Neural cell (in vitro differentiated cells): ENCODE results near the gene KIAA1143. TPM values are rescaled to one million over a fixed set of nuclear protein-coding genes. Genes with fewer than 3 reads are reported as not detected.

Experiments used
- H2AFZ ChIP-seq: fragments of 200-600, 300-800 bp; sonication (generic), shearing (Covaris generic); 2 replicates; pipeline ENCODE4 v1.6.0; 2014; ENCODE audit warnings: low read depth, mild to moderate bottlenecking, antibody characterized with exemption, low read length, moderate library complexity
- H3F3A ChIP-seq: fragments of 200-600 bp; shearing (Covaris generic); 2 replicates; pipeline ENCODE4 v1.6.1; 2016; ENCODE audit warnings: mild to moderate bottlenecking, moderate library complexity, mixed read lengths, antibody characterized with exemption, low read length; ENCODE audit not compliant: insufficient read depth, poor library complexity, severe bottlenecking
- H3K27ac ChIP-seq: fragments of 200-600, 300-800 bp; sonication (generic), shearing (Covaris generic); 2 replicates; pipeline ENCODE4 v1.5.1; 2014; ENCODE audit warnings: mild to moderate bottlenecking, low read length, moderate library complexity
- H3K27me3 ChIP-seq: fragments of 300-800, 200-600 bp; sonication (generic), shearing (Covaris generic); 2 replicates; pipeline ENCODE4 v1.6.0; 2014; ENCODE audit warnings: mild to moderate bottlenecking, low read depth, low read length, moderate library complexity; ENCODE audit not compliant: insufficient read depth
- H3K36me3 ChIP-seq: fragments of 300-800, 200-600 bp; sonication (generic), shearing (Covaris generic); 2 replicates; pipeline ENCODE4 v1.5.1; 2014; ENCODE audit warnings: mild to moderate bottlenecking, antibody characterized with exemption, low read length, moderate library complexity; ENCODE audit not compliant: insufficient read depth
- H3K4me2 ChIP-seq: fragments of 300-800, 200-600 bp; sonication (generic), shearing (Covaris generic); 2 replicates; pipeline ENCODE4 v1.6.0; 2014; ENCODE audit warnings: mild to moderate bottlenecking, low read length
- H3K4me3 ChIP-seq: fragments of 300-800, 200-600 bp; sonication (generic), shearing (Covaris generic); 2 replicates; pipeline ENCODE4 v1.5.1; 2014; ENCODE audit warnings: mild to moderate bottlenecking, low read length, moderate library complexity
- H3K79me2 ChIP-seq: fragments of 200-600 bp; shearing (Covaris generic); replicated peaks from 2 replicates; pipeline ENCODE4 v1.6.0; 2014; ENCODE audit warnings: mild to moderate bottlenecking, low read length, moderate library complexity; ENCODE audit not compliant: insufficient read depth
- H3K9ac ChIP-seq: fragments of 300-800, 200-600 bp; sonication (generic), shearing (Covaris generic); 2 replicates; pipeline ENCODE4 v1.6.1; 2016; ENCODE audit warnings: mild to moderate bottlenecking, low read length, mixed read lengths
- H3K9me2 ChIP-seq: fragments of 200-600 bp; shearing (Covaris generic); 2 replicates; pipeline ENCODE4 v1.6.1; 2016; ENCODE audit warnings: mild to moderate bottlenecking, low read length, mixed read lengths; ENCODE audit not compliant: insufficient read depth
- H3K9me3 ChIP-seq: fragments of 200-600, 300-800 bp; sonication (generic), shearing (Covaris generic); 2 replicates; pipeline ENCODE4 v1.6.1; 2016; ENCODE audit warnings: mild to moderate bottlenecking, mixed run types, low read length, moderate library complexity, mixed read lengths
- H4K20me1 ChIP-seq: fragments of 200-600 bp; shearing (Covaris generic); 2 replicates; pipeline ENCODE4 v1.6.1; 2016; ENCODE audit warnings: mild to moderate bottlenecking, mixed run types; ENCODE audit not compliant: insufficient read depth
- EP300 ChIP-seq: fragments of 450-650 bp; conservative IDR thresholded peaks from 2 replicates; pipeline ENCODE4 v1.6.1; 2014; ENCODE audit warnings: antibody characterized with exemption, mild to moderate bottlenecking, moderate library complexity; ENCODE audit not compliant: poor library complexity, severe bottlenecking
- EZH2 ChIP-seq: fragments of 200-600, 300-800 bp; shearing (Covaris generic), sonication (generic); IDR thresholded peaks from 2 replicates; pipeline ENCODE4 v1.6.1; 2014; ENCODE audit warnings: antibody characterized with exemption, low read length, borderline replicate concordance, mild to moderate bottlenecking; ENCODE audit not compliant: insufficient read depth, poor library complexity, severe bottlenecking
- MXI1 ChIP-seq: fragments of 450-650 bp; conservative IDR thresholded peaks from 2 replicates; pipeline ENCODE4 v1.6.1; 2014; ENCODE audit warnings: antibody characterized with exemption, mild to moderate bottlenecking; ENCODE audit not compliant: poor library complexity, severe bottlenecking
- POLR2AphosphoS5 ChIP-seq: IDR thresholded peaks from 2 replicates; pipeline ENCODE4 v1.6.1; 2012
- RAD21 ChIP-seq: fragments of 450-650 bp; conservative IDR thresholded peaks from 2 replicates; pipeline ENCODE4 v1.6.1; 2014; ENCODE audit warnings: antibody characterized with exemption, mild to moderate bottlenecking, moderate library complexity
- SMC3 ChIP-seq: fragments of 450-650 bp; conservative IDR thresholded peaks from 2 replicates; pipeline ENCODE4 v1.6.1; 2014; ENCODE audit warnings: antibody characterized with exemption, mild to moderate bottlenecking, moderate library complexity; ENCODE audit not compliant: poor library complexity
- TAF1 ChIP-seq: IDR thresholded peaks from 2 replicates; pipeline ENCODE4 v1.6.1; 2012; ENCODE audit warnings: low read depth
- polyA plus RNA-seq: library from polyadenylated mRNA; depleted of rRNA; stranded (reverse); fragments of >200 nt; gene quantifications from 2 replicates; pipeline ENCODE4 v1.2.3, GENCODE V29; 2014
- TF ChIP-seq, protein P1 (sequence below): fragments of 450-650 bp; IDR thresholded peaks from 2 replicates; pipeline ENCODE4 v1.5.1; 2014; ENCODE audit warnings: antibody characterized with exemption, mild to moderate bottlenecking, moderate library complexity; ENCODE audit not compliant: poor library complexity, severe bottlenecking
- TF ChIP-seq, protein P2 (sequence below): IDR thresholded peaks from 2 replicates; pipeline ENCODE4 v1.6.1; 2012; ENCODE audit warnings: borderline replicate concordance

Gene KIAA1143
- polyA plus RNA-seq, 1 donor from 2014 or later = 18.4 TPM

GRCh38 chr3:44734646-44735168 is 26.7 kb downstream of the KIAA1143 start:
- Histone ChIP-seq H3K4me3 (no peak overlapping the region), H3K9me3 (peaks cover 26% of the 10 kb centered on the region), H3K36me3 (no peaks in the 10 kb centered on the region)

DNA sequence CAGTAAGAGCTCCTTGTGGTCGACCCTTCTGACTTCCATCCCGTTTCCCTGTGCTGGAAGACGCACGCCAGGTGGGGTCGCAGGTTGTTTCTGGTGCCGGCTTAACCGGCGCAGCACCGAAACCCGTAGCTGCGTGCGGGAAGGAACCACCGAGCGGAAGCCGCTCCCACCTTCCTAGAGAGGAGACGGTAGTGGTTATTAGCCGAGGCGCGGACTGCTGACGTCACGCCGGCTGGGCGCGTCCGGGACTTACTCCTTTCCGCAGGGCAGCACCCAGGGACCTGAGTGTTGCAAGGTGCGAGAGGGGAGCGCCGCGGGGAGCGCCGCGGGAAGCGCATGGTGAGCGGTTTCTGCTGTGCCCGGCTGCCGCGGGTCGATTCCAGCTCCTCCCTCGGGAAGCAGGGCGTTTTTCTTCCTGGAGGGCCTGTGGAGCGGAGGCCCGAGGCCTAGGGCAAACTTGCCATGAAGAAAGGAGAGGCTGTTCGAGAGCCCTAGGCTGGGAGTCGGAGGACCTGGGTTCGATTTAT is 32.0 kb downstream of the KIAA1143 start, which contains the start of gene ZNF501:
Gene ZNF501 (plus strand): TSS at position 252 of the 527 bp plus-strand sequence. CDS start 4,787 bp downstream, outside the sequence.
- Histone ChIP-seq H2AFZ (peak within 1 kb of the TSS; percentile 45), H3F3A (no peaks in the 10 kb centered on the region), H3K4me3 (peak within 1 kb of the TSS; percentile 79), H3K9me3 (peaks cover 21% of the 10 kb centered on the region), H3K27ac (peak within 1 kb of the TSS; percentile 37), H3K79me2 (peaks cover 4% of the 10 kb centered on the region), H3K9me2 (no peaks in the 10 kb centered on the region), H3K27me3 (no peaks in the 10 kb centered on the region), H3K4me2 (peak within 1 kb of the TSS; percentile 69), H4K20me1 (no peaks in the 10 kb centered on the region), H3K36me3 (no peaks in the 10 kb centered on the region), H3K9ac (peak within 1 kb of the TSS; percentile 68)
- TF ChIP-seq, protein P1, sequence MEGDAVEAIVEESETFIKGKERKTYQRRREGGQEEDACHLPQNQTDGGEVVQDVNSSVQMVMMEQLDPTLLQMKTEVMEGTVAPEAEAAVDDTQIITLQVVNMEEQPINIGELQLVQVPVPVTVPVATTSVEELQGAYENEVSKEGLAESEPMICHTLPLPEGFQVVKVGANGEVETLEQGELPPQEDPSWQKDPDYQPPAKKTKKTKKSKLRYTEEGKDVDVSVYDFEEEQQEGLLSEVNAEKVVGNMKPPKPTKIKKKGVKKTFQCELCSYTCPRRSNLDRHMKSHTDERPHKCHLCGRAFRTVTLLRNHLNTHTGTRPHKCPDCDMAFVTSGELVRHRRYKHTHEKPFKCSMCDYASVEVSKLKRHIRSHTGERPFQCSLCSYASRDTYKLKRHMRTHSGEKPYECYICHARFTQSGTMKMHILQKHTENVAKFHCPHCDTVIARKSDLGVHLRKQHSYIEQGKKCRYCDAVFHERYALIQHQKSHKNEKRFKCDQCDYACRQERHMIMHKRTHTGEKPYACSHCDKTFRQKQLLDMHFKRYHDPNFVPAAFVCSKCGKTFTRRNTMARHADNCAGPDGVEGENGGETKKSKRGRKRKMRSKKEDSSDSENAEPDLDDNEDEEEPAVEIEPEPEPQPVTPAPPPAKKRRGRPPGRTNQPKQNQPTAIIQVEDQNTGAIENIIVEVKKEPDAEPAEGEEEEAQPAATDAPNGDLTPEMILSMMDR = peak; percentile 27
- peak; percentile 50 for TF ChIP-seq POLR2AphosphoS5
- TF ChIP-seq SMC3 = peak; percentile 47
- peak; percentile 39 for TF ChIP-seq RAD21
- TF ChIP-seq EZH2 = no peak
- TF ChIP-seq, protein P2, sequence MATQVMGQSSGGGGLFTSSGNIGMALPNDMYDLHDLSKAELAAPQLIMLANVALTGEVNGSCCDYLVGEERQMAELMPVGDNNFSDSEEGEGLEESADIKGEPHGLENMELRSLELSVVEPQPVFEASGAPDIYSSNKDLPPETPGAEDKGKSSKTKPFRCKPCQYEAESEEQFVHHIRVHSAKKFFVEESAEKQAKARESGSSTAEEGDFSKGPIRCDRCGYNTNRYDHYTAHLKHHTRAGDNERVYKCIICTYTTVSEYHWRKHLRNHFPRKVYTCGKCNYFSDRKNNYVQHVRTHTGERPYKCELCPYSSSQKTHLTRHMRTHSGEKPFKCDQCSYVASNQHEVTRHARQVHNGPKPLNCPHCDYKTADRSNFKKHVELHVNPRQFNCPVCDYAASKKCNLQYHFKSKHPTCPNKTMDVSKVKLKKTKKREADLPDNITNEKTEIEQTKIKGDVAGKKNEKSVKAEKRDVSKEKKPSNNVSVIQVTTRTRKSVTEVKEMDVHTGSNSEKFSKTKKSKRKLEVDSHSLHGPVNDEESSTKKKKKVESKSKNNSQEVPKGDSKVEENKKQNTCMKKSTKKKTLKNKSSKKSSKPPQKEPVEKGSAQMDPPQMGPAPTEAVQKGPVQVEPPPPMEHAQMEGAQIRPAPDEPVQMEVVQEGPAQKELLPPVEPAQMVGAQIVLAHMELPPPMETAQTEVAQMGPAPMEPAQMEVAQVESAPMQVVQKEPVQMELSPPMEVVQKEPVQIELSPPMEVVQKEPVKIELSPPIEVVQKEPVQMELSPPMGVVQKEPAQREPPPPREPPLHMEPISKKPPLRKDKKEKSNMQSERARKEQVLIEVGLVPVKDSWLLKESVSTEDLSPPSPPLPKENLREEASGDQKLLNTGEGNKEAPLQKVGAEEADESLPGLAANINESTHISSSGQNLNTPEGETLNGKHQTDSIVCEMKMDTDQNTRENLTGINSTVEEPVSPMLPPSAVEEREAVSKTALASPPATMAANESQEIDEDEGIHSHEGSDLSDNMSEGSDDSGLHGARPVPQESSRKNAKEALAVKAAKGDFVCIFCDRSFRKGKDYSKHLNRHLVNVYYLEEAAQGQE = peak; percentile 17
- peak; percentile 61 for TF ChIP-seq MXI1
- peak; percentile 45 for TF ChIP-seq EP300
- no peak for TF ChIP-seq TAF1

More at GRCh38 chr3:44734646-44735168, 26.7 kb downstream of the KIAA1143 start:
- Histone ChIP-seq H3K9ac (no peak overlapping the region), H2AFZ (no peak overlapping the region), H3K27me3 (no peaks in the 10 kb centered on the region), H3F3A (no peaks in the 10 kb centered on the region), H3K9me2 (no peaks in the 10 kb centered on the region), H4K20me1 (no peaks in the 10 kb centered on the region), H3K79me2 (peaks cover 4% of the 10 kb centered on the region), H3K4me2 (no peak overlapping the region), H3K27ac (no peak overlapping the region)
- TF ChIP-seq POLR2AphosphoS5 = no peak
- TF ChIP-seq, protein P2 = no peak
- TF ChIP-seq EP300 = no peak
- TF ChIP-seq EZH2 = no peak
- no peak for TF ChIP-seq RAD21
- TF ChIP-seq SMC3 = no peak
- TF ChIP-seq, protein P1 = no peak
- TF ChIP-seq TAF1 = no peak
- TF ChIP-seq MXI1 = no peak
